Measurements from ENCODE around the gene HEPACAM2. TPM values are rescaled to one million over a fixed set of nuclear protein-coding genes. Genes with fewer than 3 reads are reported as not detected.

Gene HEPACAM2
- total RNA-seq, 1 donor from 2014 or later = not detected

DNA sequence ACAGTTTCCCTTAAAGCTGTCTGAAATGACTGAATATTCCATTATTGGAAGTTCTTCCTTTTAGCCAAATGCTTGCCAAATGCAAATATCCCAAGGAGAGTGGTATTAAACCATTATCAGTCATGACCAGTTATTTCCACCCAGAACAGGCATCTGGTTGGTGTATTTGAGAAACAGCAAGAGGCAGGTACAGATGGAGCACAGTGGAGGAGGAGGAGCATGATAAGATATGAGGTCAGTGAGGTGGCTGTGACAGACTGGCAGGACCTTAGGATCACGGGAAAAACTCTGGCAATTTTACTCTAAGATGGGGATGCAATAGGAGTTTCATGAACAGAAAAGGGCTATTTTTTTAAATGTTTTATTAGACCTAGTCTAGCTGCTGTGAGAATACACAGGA, 6.4 kb downstream of the HEPACAM2 start:
- Histone ChIP-seq H3K27ac (replicated peaks) (no peak overlapping the region), H3K27me3 (ENCODE audit: low read depth) (no peaks in the 10 kb centered on the region), H3K4me3 (no peak overlapping the region), H3K4me1 (no peaks in the 10 kb centered on the region), H3K36me3 (no peaks in the 10 kb centered on the region), H3K9me3 (replicated peaks) (no peaks in the 10 kb centered on the region)
- no peak for DNase-seq
- intact Hi-C loops (cut with micrococcal nuclease) = no loop called here
- no peak for TF ChIP-seq CTCF (IDR thresholded peaks at IDR 0.05; ENCODE audit: borderline replicate concordance)

DNA sequence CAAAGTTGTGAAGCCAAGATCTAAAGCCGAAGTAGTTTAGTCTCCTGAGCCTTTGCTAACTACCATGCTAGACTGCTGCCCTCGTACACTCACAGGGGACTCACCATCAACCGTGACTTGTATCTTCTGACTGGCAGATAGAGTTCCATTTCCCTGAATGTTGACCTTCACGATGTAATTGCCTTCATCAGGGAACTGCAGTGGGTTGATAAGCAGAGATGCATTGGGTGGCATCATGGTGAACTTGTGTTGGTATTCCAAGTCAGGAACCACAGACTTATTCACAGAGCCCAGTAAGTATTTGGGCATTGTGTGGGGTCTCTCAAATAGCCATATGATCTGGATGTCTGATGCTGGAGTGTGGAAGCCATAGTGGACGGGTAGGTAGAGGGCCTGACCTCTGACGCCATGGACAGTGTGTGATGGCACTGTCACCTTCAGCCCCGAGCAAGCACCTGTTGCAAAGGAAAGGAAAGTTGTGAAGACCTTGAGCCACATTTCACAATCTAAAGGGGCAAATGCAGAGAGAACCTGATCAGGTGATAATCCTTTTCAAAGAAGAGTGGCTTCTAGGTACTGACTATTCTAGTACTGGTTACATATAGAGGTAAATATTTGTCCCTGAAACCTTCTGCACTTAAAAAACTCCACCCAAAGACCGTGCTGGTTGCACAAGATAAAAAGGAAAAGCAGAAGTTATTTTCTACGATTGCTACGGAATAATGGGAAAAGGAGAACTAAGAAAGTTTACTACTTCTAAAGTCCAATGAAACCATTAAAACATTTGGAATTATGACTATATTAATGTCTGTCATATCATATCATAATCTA, 7.1 kb downstream of the HEPACAM2 start:
- Histone ChIP-seq H3K4me1 (no peaks in the 10 kb centered on the region), H3K4me3 (no peak overlapping the region), H3K9me3 (replicated peaks) (no peaks in the 10 kb centered on the region), H3K36me3 (no peaks in the 10 kb centered on the region), H3K27ac (replicated peaks) (no peak overlapping the region), H3K27me3 (ENCODE audit: low read depth) (no peaks in the 10 kb centered on the region)
- no peak for DNase-seq
- no peak for TF ChIP-seq CTCF (IDR thresholded peaks at IDR 0.05; ENCODE audit: borderline replicate concordance)
- intact Hi-C loops (cut with micrococcal nuclease) = no loop called here

GRCh38 chr7:93212881-93213280, 13.4 kb downstream of the HEPACAM2 start:
- no peak for DNase-seq
- Histone ChIP-seq H3K27me3 (ENCODE audit: low read depth) (peaks cover 10% of the 10 kb centered on the region), H3K4me3 (no peak overlapping the region), H3K4me1 (no peaks in the 10 kb centered on the region), H3K9me3 (replicated peaks) (no peaks in the 10 kb centered on the region), H3K27ac (replicated peaks) (no peak overlapping the region), H3K36me3 (no peaks in the 10 kb centered on the region)
- intact Hi-C loops (cut with micrococcal nuclease) = no loop called here
- no peak for TF ChIP-seq CTCF (IDR thresholded peaks at IDR 0.05; ENCODE audit: borderline replicate concordance)

- intact Hi-C loops (cut with micrococcal nuclease) = no loop called here
- Histone ChIP-seq H3K4me3 (no peak overlapping the region), H3K36me3 (no peaks in the 10 kb centered on the region), H3K9me3 (replicated peaks) (no peaks in the 10 kb centered on the region), H3K27me3 (ENCODE audit: low read depth) (peaks cover 14% of the 10 kb centered on the region), H3K4me1 (no peaks in the 10 kb centered on the region), H3K27ac (replicated peaks) (no peak overlapping the region)
- no peak for DNase-seq
- TF ChIP-seq CTCF (IDR thresholded peaks at IDR 0.05; ENCODE audit: borderline replicate concordance) = no peak
These were observed 14.9 kb downstream of the HEPACAM2 start for GRCh38 chr7:93211228-93211818.

DNA sequence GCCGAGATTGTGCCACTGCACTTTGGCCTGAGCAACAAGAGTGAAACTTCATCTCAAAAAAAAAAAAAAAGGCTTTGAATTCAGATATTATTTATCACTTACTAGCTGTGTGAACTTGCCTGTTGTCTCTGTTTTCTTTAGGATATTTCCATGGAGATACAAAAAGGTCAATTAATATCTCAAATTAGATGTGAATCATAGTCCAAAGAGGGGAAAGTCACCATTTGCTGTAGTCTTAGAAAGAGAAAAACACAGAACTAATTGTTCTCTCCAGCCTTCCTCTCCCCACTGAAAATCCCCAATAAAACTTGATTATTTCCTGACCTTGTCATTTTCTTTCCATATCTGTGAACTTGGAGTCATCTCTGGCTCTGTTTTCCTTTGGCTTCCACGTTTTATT, 21.2 kb downstream of the HEPACAM2 start:
- Histone ChIP-seq H3K27me3 (ENCODE audit: low read depth) (peaks cover 14% of the 10 kb centered on the region), H3K27ac (replicated peaks) (no peak overlapping the region), H3K36me3 (no peaks in the 10 kb centered on the region), H3K4me3 (no peak overlapping the region), H3K4me1 (no peaks in the 10 kb centered on the region), H3K9me3 (replicated peaks) (no peaks in the 10 kb centered on the region)
- intact Hi-C loops (cut with micrococcal nuclease) = no loop called here
- TF ChIP-seq CTCF (IDR thresholded peaks at IDR 0.05; ENCODE audit: borderline replicate concordance) = no peak
- DNase-seq = no peak

Measured in left ventricle myocardium inferior (tissue), 1 donor.